Loucy (cell line): ENCODE data around the gene TDRD12.
A peak's percentile ranks its signal among the peaks of the same experiment; 100 is the strongest.
"Not testable (repeated sequence)": the region's sequence is repeated elsewhere in the genome, so short reads cannot be mapped to it uniquely, and the experiment has no call there.

Experiments
- H2AFZ ChIP-seq: fragments of 200-600 bp; sonication (generic); 2 replicates; pipeline ENCODE4 v1.6.0; 2016; ENCODE audit warnings: antibody characterized with exemption, mild to moderate bottlenecking, low read length, moderate library complexity
- H3F3A ChIP-seq: fragments of 200-600 bp; 2 replicates; pipeline ENCODE4 v1.6.0; 2016; ENCODE audit warnings: antibody characterized with exemption, low read depth, mild to moderate bottlenecking
- H3K27me3 ChIP-seq: fragments of 200-600 bp; sonication (generic); 2 replicates; pipeline ENCODE4 v1.6.1; 2014; ENCODE audit warnings: low read length, mild to moderate bottlenecking; ENCODE audit not compliant: insufficient read depth, poor library complexity, severe bottlenecking
- H3K36me3 ChIP-seq: fragments of 200-600 bp; sonication (generic); 2 replicates; pipeline ENCODE4 v1.6.1; 2016; ENCODE audit warnings: low read length; ENCODE audit not compliant: insufficient read depth
- H3K4me1 ChIP-seq: fragments of 200-600 bp; sonication (generic); 2 replicates; pipeline ENCODE4 v1.5.1; 2014; ENCODE audit warnings: low read length, mild to moderate bottlenecking; ENCODE audit not compliant: insufficient read depth, poor library complexity, severe bottlenecking
- H3K4me2 ChIP-seq: fragments of 200-600 bp; sonication (generic); 2 replicates; pipeline ENCODE4 v1.6.0; 2014; ENCODE audit warnings: antibody characterized with exemption, low read length, low read depth, mild to moderate bottlenecking; ENCODE audit not compliant: poor library complexity, severe bottlenecking
- H3K4me3 ChIP-seq: fragments of 200-600 bp; sonication (generic); 2 replicates; pipeline ENCODE4 v1.5.1; 2014; ENCODE audit warnings: low read length, mild to moderate bottlenecking, mixed read lengths; ENCODE audit not compliant: poor library complexity, severe bottlenecking
- H3K79me2 ChIP-seq: fragments of 200-600 bp; sonication (generic); 2 replicates; pipeline ENCODE4 v1.6.1; 2014; ENCODE audit warnings: low read length; ENCODE audit not compliant: insufficient read depth
- H3K9ac ChIP-seq: fragments of 200-600 bp; sonication (generic); 2 replicates; pipeline ENCODE4 v1.6.0; 2014; ENCODE audit warnings: mild to moderate bottlenecking, low read depth, low read length, moderate library complexity; ENCODE audit not compliant: poor library complexity, severe bottlenecking
- H3K9me2 ChIP-seq: fragments of 200-600 bp; sonication (generic); replicated peaks from 2 replicates; pipeline ENCODE4 v1.6.1; 2016; ENCODE audit warnings: low read depth, low read length, mixed read lengths
- H3K9me3 ChIP-seq: fragments of 200-600 bp; sonication (generic); 2 replicates; pipeline ENCODE4 v1.6.1; 2014; ENCODE audit warnings: mild to moderate bottlenecking, antibody characterized with exemption, low read length, low read depth; ENCODE audit not compliant: insufficient read depth
- H4K20me1 ChIP-seq: fragments of 200-600 bp; sonication (generic); 2 replicates; pipeline ENCODE4 v1.6.0; 2014; ENCODE audit warnings: antibody characterized with exemption, low read length, mild to moderate bottlenecking; ENCODE audit not compliant: insufficient read depth, poor library complexity, severe bottlenecking
- EZH2phosphoT487 ChIP-seq: fragments of 200-600 bp; IDR thresholded peaks from 2 replicates; pipeline ENCODE4 v1.6.1; 2018; ENCODE audit warnings: antibody characterized with exemption, mild to moderate bottlenecking, moderate library complexity, borderline replicate concordance
- TF ChIP-seq, protein P1 (sequence below): fragments of 200-600 bp; sonication (generic); conservative IDR thresholded peaks from 2 replicates; pipeline ENCODE4 v1.5.1; 2014; ENCODE audit warnings: mild to moderate bottlenecking, antibody characterized with exemption, low read length

Gene TDRD12

GRCh38 chr19:32743021-32743420 lies 23.5 kb downstream of the TDRD12 start:
- Histone ChIP-seq H3K9ac (no peak overlapping the region), H3K4me3 (no peak overlapping the region), H3F3A (peaks cover 9% of the 10 kb centered on the region; the same call in 1 of the 2 replicates), H4K20me1 (no peaks in the 10 kb centered on the region), H2AFZ (no peak overlapping the region), H3K27me3 (no peaks in the 10 kb centered on the region), H3K79me2 (no peaks in the 10 kb centered on the region), H3K9me3 (no peaks in the 10 kb centered on the region), H3K36me3 (no peaks in the 10 kb centered on the region), H3K4me1 (peaks cover 19% of the 10 kb centered on the region), H3K4me2 (no peak overlapping the region), H3K9me2 (no peaks in the 10 kb centered on the region)
- no peak for TF ChIP-seq EZH2phosphoT487
- TF ChIP-seq, protein P1, sequence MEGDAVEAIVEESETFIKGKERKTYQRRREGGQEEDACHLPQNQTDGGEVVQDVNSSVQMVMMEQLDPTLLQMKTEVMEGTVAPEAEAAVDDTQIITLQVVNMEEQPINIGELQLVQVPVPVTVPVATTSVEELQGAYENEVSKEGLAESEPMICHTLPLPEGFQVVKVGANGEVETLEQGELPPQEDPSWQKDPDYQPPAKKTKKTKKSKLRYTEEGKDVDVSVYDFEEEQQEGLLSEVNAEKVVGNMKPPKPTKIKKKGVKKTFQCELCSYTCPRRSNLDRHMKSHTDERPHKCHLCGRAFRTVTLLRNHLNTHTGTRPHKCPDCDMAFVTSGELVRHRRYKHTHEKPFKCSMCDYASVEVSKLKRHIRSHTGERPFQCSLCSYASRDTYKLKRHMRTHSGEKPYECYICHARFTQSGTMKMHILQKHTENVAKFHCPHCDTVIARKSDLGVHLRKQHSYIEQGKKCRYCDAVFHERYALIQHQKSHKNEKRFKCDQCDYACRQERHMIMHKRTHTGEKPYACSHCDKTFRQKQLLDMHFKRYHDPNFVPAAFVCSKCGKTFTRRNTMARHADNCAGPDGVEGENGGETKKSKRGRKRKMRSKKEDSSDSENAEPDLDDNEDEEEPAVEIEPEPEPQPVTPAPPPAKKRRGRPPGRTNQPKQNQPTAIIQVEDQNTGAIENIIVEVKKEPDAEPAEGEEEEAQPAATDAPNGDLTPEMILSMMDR, result no peak

DNA sequence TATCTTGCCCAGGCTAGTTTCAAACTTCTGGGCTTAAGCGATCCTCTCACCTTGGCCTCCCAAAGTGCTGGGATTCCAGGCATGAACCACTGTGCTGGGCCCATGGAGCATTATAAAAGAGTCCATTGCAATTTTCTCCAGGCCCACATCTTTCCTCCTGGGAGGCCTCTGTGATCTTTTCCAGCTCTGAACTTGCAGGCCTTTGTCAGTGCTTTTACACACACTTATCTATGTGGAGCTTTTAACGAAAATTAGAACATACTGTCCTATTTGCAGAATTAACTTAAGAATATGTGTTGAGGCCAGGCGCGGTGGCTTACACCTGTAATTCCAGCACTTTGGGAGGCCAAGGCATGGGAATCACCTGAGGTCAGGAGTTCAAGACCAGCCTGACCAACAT lies 23.9 kb downstream of the TDRD12 start:
- Histone ChIP-seq H3K36me3 (no peaks in the 10 kb centered on the region), H3K4me2 (no peak overlapping the region), H3K4me3 (no peak overlapping the region), H3K27me3 (no peaks in the 10 kb centered on the region), H4K20me1 (no peaks in the 10 kb centered on the region), H3K9me3 (no peaks in the 10 kb centered on the region), H3K9ac (no peak overlapping the region), H3K4me1 (peaks cover 19% of the 10 kb centered on the region), H3K79me2 (no peaks in the 10 kb centered on the region), H3F3A (peaks cover 9% of the 10 kb centered on the region; the same call in 1 of the 2 replicates), H2AFZ (no peak overlapping the region), H3K9me2 (no peaks in the 10 kb centered on the region)
- no peak for TF ChIP-seq EZH2phosphoT487
- TF ChIP-seq, protein P1, result no peak

GRCh38 chr19:32744555-32745325 lies 25.2 kb downstream of the TDRD12 start:
- H3K9ac ChIP-seq, result no peak overlapping the region
- H3K9me3 ChIP-seq, result no peaks in the 10 kb centered on the region
- no peaks in the 10 kb centered on the region for H3K9me2 ChIP-seq

DNA sequence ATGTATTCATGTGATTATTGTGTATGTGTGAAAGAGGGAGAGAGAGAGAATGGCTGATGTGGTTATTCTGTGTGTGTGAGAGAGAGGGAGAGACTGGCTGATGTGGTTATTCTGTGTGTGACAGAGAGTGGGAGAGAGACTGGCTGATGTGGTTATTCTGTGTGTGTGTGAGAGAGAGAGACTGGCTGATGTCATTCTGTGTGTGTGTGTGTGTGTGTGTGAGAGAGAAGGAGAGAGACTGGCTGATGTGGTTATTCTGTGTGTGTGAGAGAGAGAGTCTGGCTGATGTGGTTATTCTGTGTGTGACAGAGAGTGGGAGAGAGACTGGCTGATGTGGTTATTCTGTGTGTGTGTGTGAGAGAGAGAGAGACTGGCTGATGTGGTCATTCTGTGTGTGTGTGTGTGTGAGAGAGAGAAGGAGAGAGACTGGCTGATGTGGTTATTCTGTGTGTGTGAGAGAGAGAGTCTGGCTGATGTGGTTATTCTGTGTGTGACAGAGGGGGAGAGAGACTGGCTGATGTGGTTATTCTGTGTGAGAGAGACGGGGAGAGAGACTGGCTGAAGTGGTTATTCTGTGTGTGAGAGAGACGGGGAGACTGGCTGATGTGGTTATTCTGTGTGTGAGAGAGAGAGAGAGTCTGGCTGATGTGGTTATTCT lies 26.2 kb downstream of the TDRD12 start:
- not testable (repeated sequence) for H3K79me2 ChIP-seq, H4K20me1 ChIP-seq, H3K27me3 ChIP-seq, H3K9ac ChIP-seq, H3K9me2 ChIP-seq, H2AFZ ChIP-seq, H3K36me3 ChIP-seq, H3K9me3 ChIP-seq, H3F3A ChIP-seq
- Histone ChIP-seq H3K4me1 (peaks cover 19% of the 10 kb centered on the region), H3K4me3 (peak overlapping the region; percentile 13), H3K4me2 (peak overlapping the region; percentile 27)

More at GRCh38 chr19:32744555-32745325, 25.2 kb downstream of the TDRD12 start:
- H3K4me3 ChIP-seq, result no peak overlapping the region
- H3K27me3 ChIP-seq, result no peaks in the 10 kb centered on the region
- no peaks in the 10 kb centered on the region for H3K36me3 ChIP-seq
- no peak for TF ChIP-seq EZH2phosphoT487
- TF ChIP-seq, protein P1, result no peak
- no peak overlapping the region for H3K4me2 ChIP-seq
- no peaks in the 10 kb centered on the region for H3K79me2 ChIP-seq
- H3K4me1 ChIP-seq, result peaks cover 19% of the 10 kb centered on the region
- H3F3A ChIP-seq, result peaks cover 9% of the 10 kb centered on the region; the same call in 1 of the 2 replicates
- H2AFZ ChIP-seq, result no peak overlapping the region
- no peaks in the 10 kb centered on the region for H4K20me1 ChIP-seq

GRCh38 chr19:32746631-32747196 lies 27.1 kb downstream of the TDRD12 start:
- not testable (repeated sequence) for H3K4me3 ChIP-seq, H3K9me2 ChIP-seq, H3K79me2 ChIP-seq, H4K20me1 ChIP-seq, H3F3A ChIP-seq, H3K27me3 ChIP-seq, H3K36me3 ChIP-seq, H3K9ac ChIP-seq, H2AFZ ChIP-seq, H3K9me3 ChIP-seq
- Histone ChIP-seq H3K4me2 (peak overlapping the region; percentile 16), H3K4me1 (peaks cover 19% of the 10 kb centered on the region)
